Epithelial cell of proximal tubule (primary cell): ENCODE data around the gene FUT2. TPM values are rescaled to one million over a fixed set of nuclear protein-coding genes. Genes with fewer than 3 reads are reported as not detected.

ENCODE experiments used
- DNase-seq: peaks from one replicate; pipeline ENCODE4 v3.0.0-alpha.2; 2011; ENCODE audit warnings: low read depth
- H3K4me3 ChIP-seq: 2 replicates; pipeline ENCODE4 v1.5.1; 2011; ENCODE audit warnings: low read depth, mild to moderate bottlenecking, low read length
- CTCF ChIP-seq: conservative IDR thresholded peaks from 2 replicates; pipeline ENCODE4 v1.5.1; 2012; ENCODE audit warnings: low read depth, mild to moderate bottlenecking, low read length
- total RNA-seq: library from RNA; depleted of rRNA; stranded (reverse); fragments of >200 nt; gene quantifications from 2 replicates; pipeline ENCODE4 v1.2.3, GENCODE V29; 2015

FUT2 gene
- total RNA-seq, 1 donor from 2014 or later: 0.52 TPM

GRCh38 chr19:48663667-48664066 lies 32.1 kb upstream of the FUT2 start:
- no peak overlapping the region for H3K4me3 ChIP-seq
- no peak for DNase-seq
- no peak for TF ChIP-seq CTCF

GRCh38 chr19:48664476-48664875 lies 31.3 kb upstream of the FUT2 start:
- TF ChIP-seq CTCF: no peak
- H3K4me3 ChIP-seq: no peak overlapping the region
- no peak for DNase-seq

GRCh38 chr19:48665786-48666185 lies 30.0 kb upstream of the FUT2 start:
- no peak for TF ChIP-seq CTCF
- DNase-seq: no peak
- no peak overlapping the region for H3K4me3 ChIP-seq

- TF ChIP-seq CTCF: no peak
Measured at GRCh38 chr19:48668332-48668731, 27.4 kb upstream of the FUT2 start.

GRCh38 chr19:48668761-48669160 lies 27.0 kb upstream of the FUT2 start:
- no peak for DNase-seq
- TF ChIP-seq CTCF: no peak
- no peak overlapping the region for H3K4me3 ChIP-seq

More at GRCh38 chr19:48668332-48668731, 27.4 kb upstream of the FUT2 start:
- no peak for DNase-seq
- H3K4me3 ChIP-seq: no peak overlapping the region

- no peak for TF ChIP-seq CTCF
- no peak overlapping the region for H3K4me3 ChIP-seq
- no peak for DNase-seq
Measured at GRCh38 chr19:48669903-48670668, 25.7 kb upstream of the FUT2 start.

GRCh38 chr19:48670699-48671445 lies 24.9 kb upstream of the FUT2 start:
- DNase-seq: no peak
- no peak for TF ChIP-seq CTCF
- H3K4me3 ChIP-seq: no peak overlapping the region
